Measurements from ENCODE around the gene PNMA8B. TPM values are rescaled to one million over a fixed set of nuclear protein-coding genes. Genes with fewer than 3 reads are reported as not detected.

The PNMA8B gene
- total RNA-seq, 2 donors from 2014 or later: 0.96 to 3.1 TPM

DNA sequence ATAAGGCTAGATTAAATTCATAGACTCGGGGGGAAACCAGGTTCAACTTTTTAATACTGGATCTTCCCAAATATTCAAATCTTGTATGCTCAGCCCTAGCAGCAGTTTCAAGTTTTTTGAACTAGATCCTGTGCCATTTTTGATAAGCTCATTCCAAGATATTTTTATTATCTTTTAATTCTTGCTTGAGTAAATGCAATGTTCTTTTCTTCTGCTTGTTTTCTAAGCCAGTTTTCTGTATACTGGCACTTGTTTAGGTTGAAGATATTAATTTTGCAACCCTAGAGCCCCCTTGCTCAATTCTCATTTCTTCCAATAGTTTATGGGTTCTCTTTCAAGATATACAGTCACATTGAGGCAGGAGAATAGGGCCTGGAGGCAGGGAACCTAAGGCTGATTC is 53.8 kb downstream of the PNMA8B start:
- WGBS: 32% methylated on average over 1 of the region's 1 CpG
- H3K4me3 ChIP-seq: no peak overlapping the region
- intact Hi-C loops (cut with DNase I): no loop called here
- peaks cover 15% of the 10 kb centered on the region for H3K4me1 ChIP-seq (replicated peaks)
- no peaks in the 10 kb centered on the region for H3K27me3 ChIP-seq (replicated peaks; ENCODE audit: insufficient read depth)
- DNase-seq (ENCODE audit: low spot score): no peak
- peak; percentile 5 for TF ChIP-seq POLR2AphosphoS5 (IDR thresholded peaks at IDR 0.05)
- TF ChIP-seq, protein P1, sequence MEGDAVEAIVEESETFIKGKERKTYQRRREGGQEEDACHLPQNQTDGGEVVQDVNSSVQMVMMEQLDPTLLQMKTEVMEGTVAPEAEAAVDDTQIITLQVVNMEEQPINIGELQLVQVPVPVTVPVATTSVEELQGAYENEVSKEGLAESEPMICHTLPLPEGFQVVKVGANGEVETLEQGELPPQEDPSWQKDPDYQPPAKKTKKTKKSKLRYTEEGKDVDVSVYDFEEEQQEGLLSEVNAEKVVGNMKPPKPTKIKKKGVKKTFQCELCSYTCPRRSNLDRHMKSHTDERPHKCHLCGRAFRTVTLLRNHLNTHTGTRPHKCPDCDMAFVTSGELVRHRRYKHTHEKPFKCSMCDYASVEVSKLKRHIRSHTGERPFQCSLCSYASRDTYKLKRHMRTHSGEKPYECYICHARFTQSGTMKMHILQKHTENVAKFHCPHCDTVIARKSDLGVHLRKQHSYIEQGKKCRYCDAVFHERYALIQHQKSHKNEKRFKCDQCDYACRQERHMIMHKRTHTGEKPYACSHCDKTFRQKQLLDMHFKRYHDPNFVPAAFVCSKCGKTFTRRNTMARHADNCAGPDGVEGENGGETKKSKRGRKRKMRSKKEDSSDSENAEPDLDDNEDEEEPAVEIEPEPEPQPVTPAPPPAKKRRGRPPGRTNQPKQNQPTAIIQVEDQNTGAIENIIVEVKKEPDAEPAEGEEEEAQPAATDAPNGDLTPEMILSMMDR (IDR thresholded peaks at IDR 0.05): no peak
- H3K27ac ChIP-seq: peak overlapping the region; percentile 43 to 55
- no peaks in the 10 kb centered on the region for H3K9me3 ChIP-seq
- H3K36me3 ChIP-seq: no peaks in the 10 kb centered on the region

Other genes with a start within 250 kb of the PNMA8B start
- gene HIF3A, start 198.8 kb downstream of the PNMA8B start, total RNA-seq: 10 to 100 TPM; 42.8 to 97.6 TPM
- gene PPP5C, start 148.8 kb downstream of the PNMA8B start, total RNA-seq: 10 to 100 TPM; 81.4 to 84.3 TPM
- gene CCDC8, start 82.3 kb downstream of the PNMA8B start, total RNA-seq: 10 to 100 TPM; 20.4 to 32.7 TPM
- 1 to 10 TPM in 1 of 2 donors, not detected in 1; 1.6 TPM for gene PNMA8C, start 66.9 kb downstream of the PNMA8B start, total RNA-seq
- gene PNMA8A, start 24.3 kb downstream of the PNMA8B start, total RNA-seq: 10 to 100 TPM; 17.0 to 26.5 TPM
- 100 to 1,000 TPM; 166 to 171 TPM for gene CALM3, start 105.5 kb upstream of the PNMA8B start, total RNA-seq
- gene PTGIR, start 129.2 kb upstream of the PNMA8B start, total RNA-seq: 1 to 10 TPM in 1 of 2 donors, not detected in 1; 2.2 TPM
- not detected for gene GNG8, start 140.3 kb upstream of the PNMA8B start, total RNA-seq
- 10 to 100 TPM in 1 of 2 donors, 1 to 10 TPM in 1; 8.6 to 28.1 TPM for gene DACT3, start 165.3 kb upstream of the PNMA8B start, total RNA-seq
- 10 to 100 TPM; 38.9 to 41.8 TPM for gene PRKD2, start 221.2 kb upstream of the PNMA8B start, total RNA-seq